GM19372 (cell line): ENCODE measurements around the gene DPH7.
"Not testable (repeated sequence)": the region's sequence is repeated elsewhere in the genome, so short reads cannot be mapped to it uniquely, and the experiment has no call there.

ENCODE experiments used
- ATAC-seq: cut with Tn5 transposase; IDR thresholded peaks from one replicate; pipeline ENCODE4 v1.9.1; 2021; ENCODE audit warnings: mild to moderate bottlenecking, low read depth, moderate library complexity; ENCODE audit not compliant: unreplicated experiment

DPH7 gene

DNA sequence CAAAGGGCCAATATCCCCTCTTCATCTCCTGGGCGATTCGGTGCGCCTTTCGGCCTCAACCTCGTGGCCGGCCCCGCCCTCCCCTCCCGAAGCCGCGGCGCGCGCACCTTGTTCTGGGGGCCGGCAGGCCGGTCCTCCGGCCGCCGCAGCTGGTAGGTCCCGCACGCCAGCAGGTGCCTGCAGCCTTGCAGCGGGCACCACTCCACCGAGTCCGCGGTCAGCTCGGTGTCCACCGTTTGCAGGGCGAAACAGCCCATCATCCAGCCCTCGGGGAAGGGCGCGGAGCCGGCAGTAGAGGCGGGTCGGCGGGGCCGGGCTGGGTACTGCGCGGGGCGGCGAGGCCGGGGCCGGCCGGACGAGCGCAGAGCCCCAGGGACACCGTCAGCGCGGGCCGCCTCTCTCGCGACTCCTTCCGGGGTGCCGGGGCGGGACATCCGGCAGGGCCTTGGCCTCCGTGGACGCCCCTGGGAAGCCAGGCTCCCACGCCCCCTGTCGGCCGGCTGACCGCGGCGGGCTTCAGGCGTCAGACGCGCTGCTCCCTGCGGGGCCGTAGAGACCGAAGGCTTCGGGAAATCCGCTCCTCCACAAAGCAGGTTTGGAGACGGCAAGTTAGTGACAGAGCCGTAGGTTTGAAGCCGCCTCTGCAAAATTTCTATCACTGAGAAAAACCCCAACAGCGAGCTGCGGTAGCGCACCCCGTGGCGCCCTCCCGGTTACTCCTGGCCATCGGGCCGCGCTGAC, at the start of gene DPH7:
Gene DPH7, minus strand, starts transcription at position 408 of the 741 bp plus-strand sequence. Its CDS starts 148 bp downstream, at position 260.
- ATAC-seq = peak; percentile 94

DNA sequence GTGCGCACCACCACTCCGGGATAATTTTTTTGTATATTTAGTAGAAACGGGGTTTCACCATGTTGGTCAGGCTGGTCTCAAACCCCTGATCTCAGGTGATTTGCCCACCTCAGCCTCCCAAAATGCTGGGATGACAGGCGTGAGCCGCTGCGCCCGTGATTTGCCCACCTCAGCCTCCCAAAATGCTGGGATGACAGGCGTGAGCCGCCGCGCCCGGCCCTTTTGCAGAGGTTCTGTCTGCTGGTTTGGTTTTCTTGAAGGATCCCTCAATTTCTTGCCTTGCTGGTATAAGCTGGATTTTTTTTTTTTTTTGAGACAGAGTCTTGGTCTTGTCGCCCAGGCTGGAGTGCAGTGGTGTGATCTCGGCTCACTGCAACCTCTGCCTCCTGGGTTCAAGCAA, 48.7 kb upstream of the DPH7 start:
- not testable (repeated sequence) for ATAC-seq

DNA sequence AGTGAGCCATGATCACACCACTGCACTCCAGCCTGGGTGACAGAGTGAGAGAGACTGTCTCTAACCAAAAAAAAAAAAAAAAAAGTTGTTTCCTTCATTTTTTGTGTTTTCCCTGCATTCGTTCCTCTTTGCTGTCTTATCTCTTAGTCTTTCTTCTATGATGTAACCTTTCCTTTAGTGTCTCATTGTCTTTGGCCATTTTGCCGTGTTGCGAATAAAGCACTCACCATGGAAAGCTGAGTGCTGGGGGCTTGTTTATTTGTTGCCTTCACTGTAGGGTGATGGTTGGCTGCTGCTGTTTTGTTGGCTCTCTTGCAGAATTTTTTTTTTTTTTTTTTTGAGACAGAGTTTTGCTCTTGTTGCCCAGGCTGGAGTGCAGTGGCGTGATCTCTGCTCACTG, 47.7 kb upstream of the DPH7 start:
- no peak for ATAC-seq

DNA sequence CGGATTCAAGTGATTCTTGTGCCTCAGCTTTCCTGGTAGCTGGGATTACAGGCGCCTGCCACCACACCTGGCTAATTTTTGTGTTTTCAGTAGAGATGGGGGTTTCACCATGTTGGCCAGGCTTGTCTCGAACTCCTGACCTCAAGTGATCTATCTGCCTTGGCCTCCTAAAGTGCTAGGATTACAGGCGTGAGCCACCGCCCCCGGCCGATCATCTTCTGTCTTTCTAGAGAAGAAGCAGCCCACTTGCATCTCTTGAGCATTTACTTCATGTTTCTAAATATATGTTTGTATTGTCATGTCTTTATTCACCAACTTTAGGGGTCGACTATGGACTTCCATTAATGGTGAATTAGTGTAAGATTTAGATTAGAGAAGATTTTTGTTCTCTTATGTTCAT, 43.5 kb upstream of the DPH7 start:
- ATAC-seq = not testable (repeated sequence)

DNA sequence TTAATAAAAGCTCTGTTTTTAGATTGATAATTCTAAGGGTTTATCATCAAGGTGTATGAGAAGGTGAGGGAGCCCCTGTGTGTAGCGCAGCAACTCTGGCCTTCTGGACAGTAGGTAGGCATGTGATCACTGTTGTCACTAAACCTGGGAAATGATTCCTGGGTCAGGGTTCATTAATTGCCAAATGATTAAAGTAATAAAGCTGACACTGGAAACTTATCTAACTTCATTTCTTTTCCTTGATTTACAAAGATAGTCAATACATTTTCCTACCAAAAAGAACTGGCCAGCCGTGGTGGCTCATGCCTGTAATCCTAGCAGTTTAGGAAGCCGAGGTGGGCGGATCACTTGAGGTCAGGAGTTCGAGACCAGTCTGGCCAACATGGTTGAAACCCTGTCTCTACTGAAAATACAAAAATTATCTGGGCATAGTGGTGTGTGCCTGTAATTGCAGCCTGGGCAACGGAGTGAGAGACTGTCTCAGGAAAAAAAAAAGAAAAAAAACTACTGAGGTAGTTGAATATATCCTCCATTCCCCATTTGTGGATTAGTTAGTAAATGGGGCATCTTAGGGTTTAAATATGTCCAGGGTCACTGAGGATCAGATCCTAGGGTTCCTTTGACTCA, 42.5 kb upstream of the DPH7 start:
- ATAC-seq = no peak

DNA sequence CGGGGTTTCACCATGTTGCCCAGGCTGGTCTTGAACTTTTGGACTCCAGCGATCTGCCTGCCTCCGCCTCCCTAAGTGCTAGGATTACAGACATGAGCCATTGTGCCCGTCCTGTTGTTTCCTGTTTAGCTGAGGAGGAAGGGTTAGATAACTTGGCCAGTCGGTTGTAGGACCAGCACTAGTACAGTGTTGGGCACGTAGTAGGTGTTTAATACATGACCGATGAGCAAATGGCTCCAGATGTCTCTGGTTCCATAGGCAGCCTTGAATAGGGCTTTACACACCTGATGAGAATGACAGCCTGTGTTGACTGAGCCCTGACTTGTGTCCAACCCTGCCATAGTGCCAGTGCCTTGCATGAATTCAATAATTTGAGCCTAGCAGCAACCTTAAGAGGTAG, 41.9 kb upstream of the DPH7 start:
- ATAC-seq = no peak

DNA sequence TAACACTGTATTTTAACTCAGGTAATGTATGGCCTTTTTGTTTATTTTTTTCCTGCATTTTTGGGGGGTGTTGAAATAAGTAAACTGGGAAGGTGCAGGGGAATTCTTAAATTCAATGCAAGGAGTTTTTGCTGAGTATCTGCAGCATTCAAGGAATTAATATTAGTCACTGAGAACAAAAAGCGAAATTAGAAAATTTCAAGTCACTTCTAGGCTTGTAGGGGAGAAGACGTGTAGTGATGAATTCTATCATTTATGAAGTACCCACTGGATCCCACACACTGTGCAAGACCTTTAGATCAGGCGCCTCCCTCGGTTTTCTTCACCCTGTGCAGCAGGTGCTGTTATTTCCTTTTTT, 41.3 kb upstream of the DPH7 start:
- ATAC-seq = no peak

DNA sequence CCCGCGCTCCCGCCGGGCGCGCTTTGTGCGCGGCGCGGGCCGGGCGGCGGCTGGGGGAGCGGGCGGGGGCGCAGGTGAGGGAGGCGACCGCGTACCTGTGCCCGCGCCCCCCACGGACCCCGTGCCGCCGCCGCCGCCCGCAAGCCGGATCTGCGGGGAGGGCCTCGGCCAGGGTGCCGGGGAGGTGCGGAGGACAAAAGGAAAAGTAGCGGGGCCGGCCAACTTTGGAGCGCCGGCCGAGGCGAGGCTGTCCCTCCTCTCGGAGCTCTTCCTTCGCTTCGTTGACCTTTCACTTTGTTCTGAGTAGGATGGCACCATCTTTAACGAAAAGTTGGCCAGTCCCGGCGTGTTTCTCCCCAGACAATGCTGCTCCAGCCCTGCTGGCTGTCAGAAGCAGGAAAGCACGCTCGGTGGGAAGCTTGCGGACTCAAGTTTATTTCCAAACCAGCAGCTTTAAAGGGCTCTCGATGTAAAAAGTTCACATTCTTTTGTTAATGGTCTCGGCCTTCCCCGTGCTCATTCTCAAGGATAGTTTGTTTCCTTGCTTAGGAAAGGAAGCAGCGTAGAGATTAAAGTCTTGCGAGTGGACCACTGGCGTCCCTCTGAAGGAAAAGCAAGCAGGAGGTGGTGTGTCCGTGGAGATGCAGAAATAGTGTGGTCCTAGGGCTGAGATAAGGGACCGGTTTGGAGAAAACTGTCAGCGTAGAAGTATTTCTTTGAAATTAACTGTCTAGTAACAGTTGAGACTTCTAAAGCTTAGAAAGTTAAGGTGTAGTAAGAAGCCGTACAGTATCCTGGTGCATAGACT, 40.7 kb upstream of the DPH7 start:
- ATAC-seq = no peak

DNA sequence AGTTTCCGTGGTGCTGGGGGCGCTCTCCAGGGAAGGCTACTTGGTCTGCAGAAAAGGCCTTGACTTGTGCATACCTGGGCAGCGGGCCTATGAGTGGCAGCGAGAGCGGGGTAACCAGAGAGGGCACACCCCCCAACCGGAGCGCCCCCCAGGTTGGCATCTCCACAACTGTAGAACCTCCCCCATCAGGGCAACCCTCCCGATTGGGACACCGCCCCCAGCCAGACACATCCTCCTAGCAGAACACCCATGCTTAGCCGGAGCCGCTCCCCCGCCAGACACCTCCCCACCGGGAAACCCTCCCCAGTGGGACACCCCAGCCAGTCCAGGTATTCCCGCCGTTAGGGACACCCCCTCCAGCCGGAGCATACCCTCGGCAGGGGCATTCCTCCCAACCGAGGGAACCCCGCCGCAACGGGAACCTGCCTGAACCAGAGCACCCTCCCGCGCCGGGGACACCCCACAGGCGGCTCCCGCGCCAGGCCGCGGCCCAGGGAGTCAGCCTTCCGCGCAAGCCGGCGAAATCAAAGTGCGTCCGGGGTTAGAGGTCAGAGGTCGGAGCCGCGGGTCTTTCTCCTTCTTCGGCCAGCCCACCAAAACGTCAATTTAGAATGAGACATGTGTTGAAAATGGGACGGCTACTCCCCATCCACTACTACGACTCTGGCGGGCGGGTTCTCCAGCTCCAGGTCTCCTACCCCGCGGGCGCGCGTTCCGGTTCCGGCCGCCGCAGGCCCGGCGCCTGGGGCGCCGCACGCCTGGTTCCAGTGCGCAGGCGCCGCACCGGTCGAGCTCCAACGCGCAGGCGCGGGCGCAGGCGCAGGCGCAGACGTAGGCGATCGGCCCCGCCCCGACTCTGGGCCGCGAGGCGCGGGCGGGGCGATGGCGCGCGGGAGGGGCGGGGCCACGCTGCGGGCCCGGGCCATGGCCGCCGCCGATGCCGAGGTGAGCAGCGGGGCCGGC, 39.7 kb upstream of the DPH7 start, which contains the start of gene EHMT1:
Gene EHMT1, plus strand, starts transcription at position 901 of the 963 bp plus-strand sequence. Its CDS starts 24 bp downstream, at position 925.
- peak; percentile 80 for ATAC-seq

DNA sequence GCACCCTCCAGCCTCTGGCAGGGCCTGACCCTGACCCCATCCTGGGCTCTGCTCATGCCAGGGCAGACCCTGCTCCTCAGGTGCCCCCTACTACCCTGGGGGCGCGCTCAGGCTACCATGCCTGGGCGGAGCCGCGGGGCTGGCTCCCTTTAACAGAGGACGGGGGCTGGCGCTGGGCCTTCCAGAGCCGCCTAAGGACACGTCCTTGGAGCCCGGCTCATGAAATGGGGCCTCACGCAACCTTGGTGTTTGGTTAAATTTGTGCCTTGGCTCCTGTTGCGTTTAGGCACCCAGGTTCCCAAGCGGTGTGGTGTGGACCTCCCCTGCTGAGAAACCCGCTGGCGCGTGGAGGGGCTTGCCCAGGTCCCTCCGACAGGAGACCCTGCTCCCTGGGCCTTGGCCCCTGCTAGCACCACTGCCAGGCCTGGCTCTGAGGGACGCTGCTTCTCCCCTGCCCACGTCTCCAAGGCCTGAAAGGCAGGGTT, 36.7 kb upstream of the DPH7 start:
- no peak for ATAC-seq

DNA sequence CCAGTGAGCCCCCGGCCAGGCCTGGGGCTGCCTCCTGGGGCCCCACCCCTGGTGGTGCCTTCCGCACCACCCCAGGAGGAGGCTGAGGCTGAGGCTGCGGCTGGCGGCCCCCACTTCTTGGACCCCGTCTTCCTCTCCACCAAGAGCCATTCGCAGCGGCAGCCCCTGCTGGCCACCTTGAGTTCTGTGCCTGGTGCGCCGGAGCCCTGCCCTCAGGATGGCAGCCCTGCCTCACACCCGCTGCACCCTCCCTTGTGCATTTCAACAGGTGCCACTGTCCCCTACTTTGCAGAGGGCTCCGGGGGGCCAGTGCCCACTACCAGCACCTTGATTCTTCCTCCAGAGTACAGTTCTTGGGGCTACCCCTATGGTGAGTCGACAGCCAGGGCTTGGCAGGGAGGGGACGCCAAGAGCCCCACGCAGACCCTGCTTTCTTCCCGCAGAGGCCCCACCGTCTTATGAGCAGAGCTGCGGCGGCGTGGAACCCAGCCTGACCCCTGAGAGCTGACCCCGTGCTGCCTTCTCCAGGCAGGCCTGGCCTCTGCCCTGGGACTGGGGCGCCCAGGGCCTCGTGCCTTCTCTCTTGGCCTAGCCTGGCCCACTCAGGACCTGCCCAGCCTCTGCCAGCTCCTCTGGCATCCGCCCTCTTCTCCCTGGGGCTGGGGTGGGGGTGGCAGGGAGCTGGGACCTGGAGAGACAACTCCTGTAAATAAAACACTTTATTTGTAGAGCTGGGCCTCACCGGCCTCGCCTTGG, 36.1 kb upstream of the DPH7 start:
- ATAC-seq = no peak

DNA sequence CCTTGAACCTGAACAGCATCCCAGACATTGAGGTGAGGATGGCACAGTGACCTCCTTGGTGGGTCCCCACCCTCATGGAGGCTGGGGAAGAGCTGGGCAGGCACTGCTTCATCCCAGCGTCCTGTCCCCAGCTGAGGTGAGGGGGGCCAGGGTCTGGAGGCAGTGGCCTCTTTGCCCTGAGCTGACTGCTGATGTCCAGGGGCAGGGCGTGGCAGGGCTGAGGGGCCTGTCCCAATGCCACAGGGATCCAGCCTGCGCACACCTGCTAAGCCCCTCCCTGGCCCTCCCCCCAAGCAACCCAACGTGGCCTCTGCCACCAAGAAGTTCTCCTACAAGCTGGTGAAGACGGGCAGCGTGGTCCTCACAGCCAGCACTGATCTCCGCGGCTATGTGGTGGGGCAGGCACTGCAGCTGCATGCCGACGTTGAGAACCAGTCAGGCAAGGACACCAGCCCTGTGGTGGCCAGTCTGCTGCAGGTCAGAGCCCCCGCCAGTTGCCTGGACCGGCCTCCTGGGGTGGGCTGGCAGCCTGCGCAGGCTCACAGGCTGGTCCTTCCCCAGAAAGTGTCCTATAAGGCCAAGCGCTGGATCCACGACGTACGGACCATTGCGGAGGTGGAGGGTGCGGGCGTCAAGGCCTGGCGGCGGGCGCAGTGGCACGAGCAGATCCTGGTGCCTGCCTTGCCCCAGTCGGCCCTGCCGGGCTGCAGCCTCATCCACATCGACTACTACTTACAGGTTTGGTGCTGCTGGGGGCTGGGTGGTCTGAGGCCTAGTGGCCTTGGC, 35.2 kb upstream of the DPH7 start:
- ATAC-seq = no peak

DNA sequence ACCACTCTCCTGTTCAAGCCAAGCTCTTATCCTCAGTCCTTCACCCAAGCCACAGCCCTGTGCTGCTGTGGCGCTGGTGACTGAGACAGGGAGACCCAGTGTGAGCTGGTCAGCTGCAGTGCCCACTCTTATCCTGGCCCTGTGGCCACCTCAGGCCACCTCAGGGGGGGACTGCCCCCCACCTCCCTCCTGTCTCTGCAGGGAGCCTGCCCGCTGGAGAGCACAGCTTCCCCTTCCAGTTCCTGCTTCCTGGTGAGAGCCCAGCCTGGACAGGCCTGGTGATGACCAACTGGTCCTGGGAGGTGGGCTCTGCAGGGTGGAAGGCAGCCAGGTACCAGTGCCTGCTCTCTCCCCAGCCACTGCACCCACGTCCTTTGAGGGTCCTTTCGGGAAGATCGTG, 34.5 kb upstream of the DPH7 start:
- ATAC-seq = no peak

DNA sequence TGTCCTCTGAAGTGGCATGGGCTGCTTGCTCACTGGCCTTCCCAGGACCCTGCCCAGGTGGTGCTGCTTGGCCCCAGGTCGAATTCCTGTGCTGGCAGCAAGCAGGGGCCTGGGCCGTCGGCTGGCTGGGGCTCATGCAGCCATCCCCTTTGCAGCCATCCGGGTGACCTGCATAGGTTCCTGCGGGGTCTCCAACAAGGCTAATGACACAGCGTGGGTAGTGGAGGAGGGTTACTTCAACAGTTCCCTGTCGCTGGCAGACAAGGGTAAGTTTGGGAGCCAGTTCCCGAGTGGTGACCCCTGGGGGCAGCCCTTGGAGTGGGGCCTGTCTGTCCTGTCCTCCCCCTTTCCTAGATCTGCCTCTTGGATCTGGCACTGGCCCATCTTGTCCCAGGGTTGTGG, 34.0 kb upstream of the DPH7 start:
- ATAC-seq = no peak

DNA sequence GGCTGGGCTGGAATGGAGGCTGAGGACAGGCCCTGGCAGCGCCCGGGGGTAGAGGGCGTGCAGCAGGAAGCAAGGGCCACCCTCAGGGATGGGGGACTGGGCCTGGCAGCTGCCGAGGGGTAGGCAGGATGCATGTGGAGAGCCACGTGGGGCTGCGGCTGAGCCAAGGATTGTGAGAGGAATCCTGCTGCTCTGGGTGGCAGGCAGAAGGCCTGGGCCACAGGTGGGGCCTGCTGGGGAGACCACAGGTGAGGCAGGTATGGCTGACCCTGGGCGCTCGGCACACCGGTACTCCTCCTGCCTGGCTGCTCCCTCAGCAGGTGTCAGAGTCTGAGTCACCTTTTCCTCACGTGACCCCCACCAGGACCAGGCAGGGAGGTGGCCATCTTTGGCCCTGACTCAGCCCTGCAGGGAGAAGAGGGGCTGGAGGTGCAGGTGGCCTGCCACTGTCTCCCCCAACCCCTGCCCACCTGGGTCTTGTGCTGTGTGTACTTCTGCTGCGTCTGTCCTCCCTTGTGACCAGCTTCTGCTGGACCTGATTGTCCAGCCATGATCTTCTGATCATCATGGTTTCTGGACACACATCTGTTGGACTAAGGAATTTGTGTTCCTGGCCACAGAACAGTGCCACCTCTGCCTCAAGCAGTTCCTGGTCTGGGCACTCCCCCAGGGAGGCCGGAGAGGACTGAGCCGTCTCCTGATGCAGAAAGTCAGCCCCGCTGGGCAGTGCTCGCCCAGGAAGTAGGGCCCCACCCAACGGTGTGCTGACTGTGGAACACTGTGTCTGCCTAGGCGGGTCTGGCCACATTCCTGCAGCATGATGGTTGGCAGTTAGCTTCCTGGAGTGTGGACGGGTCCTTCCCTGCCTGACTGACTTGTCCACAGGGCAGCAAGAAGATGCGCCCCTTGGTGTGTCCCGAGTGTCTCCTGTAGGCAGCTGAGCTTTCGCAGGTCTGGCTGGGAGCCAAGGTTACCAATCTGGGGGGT, 33.2 kb upstream of the DPH7 start:
- ATAC-seq = no peak

DNA sequence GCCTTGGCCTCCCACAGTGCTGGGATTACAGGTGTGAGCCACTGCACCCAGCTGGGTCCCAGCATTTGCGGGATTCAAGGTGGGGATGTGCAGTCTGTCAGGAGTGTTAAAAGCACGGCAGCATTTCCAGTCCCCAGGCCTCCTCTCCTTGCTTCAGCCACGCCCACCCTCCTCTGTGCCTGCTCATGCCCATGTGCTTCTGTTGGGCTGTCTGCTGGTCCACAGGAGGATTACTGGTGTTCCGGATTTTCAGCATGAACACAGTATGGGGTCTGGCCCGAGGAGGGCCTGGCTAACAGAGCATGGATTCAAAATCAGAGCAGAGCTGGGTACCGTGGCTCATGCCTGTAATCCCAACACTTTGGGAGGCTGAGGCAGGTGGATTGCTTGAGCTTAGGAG, 32.2 kb upstream of the DPH7 start:
- no peak for ATAC-seq

DNA sequence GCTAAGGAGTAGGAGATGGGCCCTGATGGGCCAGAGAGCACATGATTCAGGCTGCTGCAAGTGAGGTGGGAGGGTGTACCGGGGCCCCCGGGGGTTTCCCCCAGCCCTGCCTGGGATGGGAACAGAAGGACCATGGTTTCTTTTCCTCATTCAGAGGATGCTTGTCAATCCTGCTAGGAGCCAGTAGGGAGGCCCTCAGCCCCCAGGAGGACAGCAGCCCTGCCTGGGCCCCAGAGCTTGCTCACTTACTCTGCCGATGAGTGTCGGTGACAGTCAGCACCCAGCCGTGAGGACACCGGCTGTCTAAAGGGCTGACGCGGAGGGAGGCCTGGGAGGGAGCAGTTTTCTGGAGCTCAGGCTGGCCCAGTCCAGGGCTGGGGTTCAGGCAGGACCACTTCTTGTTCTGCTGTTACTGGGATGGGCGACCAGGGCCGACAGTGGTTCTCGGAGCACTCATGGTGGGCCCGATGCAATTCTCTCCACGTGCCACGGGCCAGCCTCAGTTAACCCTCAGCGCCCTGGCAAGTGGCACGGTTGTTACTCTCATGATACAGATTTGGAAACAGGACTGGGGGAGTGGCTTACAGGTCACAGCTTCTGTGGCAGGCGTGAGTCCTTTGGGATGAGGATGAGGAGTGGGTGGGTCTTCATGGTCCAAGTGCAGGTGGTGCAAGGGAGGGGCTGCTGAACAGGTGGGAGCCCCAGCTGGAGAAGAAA, 28.6 kb upstream of the DPH7 start:
- no peak for ATAC-seq
